Measurements from ENCODE around the gene PPFIBP2. TPM values are rescaled to one million over a fixed set of nuclear protein-coding genes. Genes with fewer than 3 reads are reported as not detected.
"Not testable (repeated sequence)": the region's sequence is repeated elsewhere in the genome, so short reads cannot be mapped to it uniquely, and the experiment has no call there.

Gene PPFIBP2
- total RNA-seq, 1 experiment from 2014 or later: 1.2 TPM

- no peak for DNase-seq (ENCODE audit: low read depth)
Measured at GRCh38 chr11:7655253-7656217, 141.7 kb downstream of the PPFIBP2 start.

- DNase-seq (ENCODE audit: low read depth): no peak
Measured at GRCh38 chr11:7656704-7657103, 142.9 kb downstream of the PPFIBP2 start.

- DNase-seq (ENCODE audit: low read depth): peak; percentile 68
Measured at GRCh38 chr11:7657306-7658025, 143.7 kb downstream of the PPFIBP2 start.

- not testable (repeated sequence) for DNase-seq (ENCODE audit: low read depth)
Measured at GRCh38 chr11:7663531-7663930, 149.7 kb downstream of the PPFIBP2 start.

- no peak for DNase-seq (ENCODE audit: low read depth)
Measured at GRCh38 chr11:7664867-7665266, 151.1 kb downstream of the PPFIBP2 start.

GRCh38 chr11:7665473-7666291 is 151.9 kb downstream of the PPFIBP2 start:
- DNase-seq (ENCODE audit: low read depth): peak; percentile 66

- no peak for DNase-seq (ENCODE audit: low read depth)
Measured at GRCh38 chr11:7666292-7666866, 152.6 kb downstream of the PPFIBP2 start.

- no peak for DNase-seq (ENCODE audit: low read depth)
Measured at GRCh38 chr11:7667460-7667859, 153.7 kb downstream of the PPFIBP2 start.

GRCh38 chr11:7668464-7668863 is 154.7 kb downstream of the PPFIBP2 start:
- DNase-seq (ENCODE audit: low read depth): no peak

- peak; percentile 61 for DNase-seq (ENCODE audit: low read depth)
Measured at GRCh38 chr11:7668911-7669310, 155.1 kb downstream of the PPFIBP2 start.

- DNase-seq (ENCODE audit: low read depth): no peak
Measured at GRCh38 chr11:7670641-7671040, 156.8 kb downstream of the PPFIBP2 start.

- no peak for DNase-seq (ENCODE audit: low read depth)
Measured at GRCh38 chr11:7671347-7672215, 157.8 kb downstream of the PPFIBP2 start.

- no peak for DNase-seq (ENCODE audit: low read depth)
Measured at GRCh38 chr11:7672276-7672959, 158.6 kb downstream of the PPFIBP2 start.

GRCh38 chr11:7672960-7673723 is 159.3 kb downstream of the PPFIBP2 start, which contains the start of gene CYB5R2:
Gene CYB5R2 (minus strand): TSS chr11:7673500. CDS start chr11:7672825, 675 bp downstream.
- no peak for DNase-seq (ENCODE audit: low read depth)

GRCh38 chr11:7673724-7674434 is 160.1 kb downstream of the PPFIBP2 start:
- no peak for DNase-seq (ENCODE audit: low read depth)

GRCh38 chr11:7675631-7676030 is 161.8 kb downstream of the PPFIBP2 start:
- no peak for DNase-seq (ENCODE audit: low read depth)

- peak; percentile 83 for DNase-seq (ENCODE audit: low read depth)
Measured at GRCh38 chr11:7677071-7677470, 163.3 kb downstream of the PPFIBP2 start.

GRCh38 chr11:7677796-7678201 is 164.0 kb downstream of the PPFIBP2 start:
- DNase-seq (ENCODE audit: low read depth): no peak

Data from HT1080 (cell line).